Activated T-helper 9 cell treated with anti-CD3 and anti-CD28 coated beads, Interleukin-2, amount 50 U/mL, for 16 hours (primary cell): ENCODE data around the gene BBS12.

ENCODE experiments used
- DNase-seq: peaks from one replicate; pipeline ENCODE4 v3.0.0-alpha.2; 2020; ENCODE audit warnings: low read depth

Gene BBS12

DNA sequence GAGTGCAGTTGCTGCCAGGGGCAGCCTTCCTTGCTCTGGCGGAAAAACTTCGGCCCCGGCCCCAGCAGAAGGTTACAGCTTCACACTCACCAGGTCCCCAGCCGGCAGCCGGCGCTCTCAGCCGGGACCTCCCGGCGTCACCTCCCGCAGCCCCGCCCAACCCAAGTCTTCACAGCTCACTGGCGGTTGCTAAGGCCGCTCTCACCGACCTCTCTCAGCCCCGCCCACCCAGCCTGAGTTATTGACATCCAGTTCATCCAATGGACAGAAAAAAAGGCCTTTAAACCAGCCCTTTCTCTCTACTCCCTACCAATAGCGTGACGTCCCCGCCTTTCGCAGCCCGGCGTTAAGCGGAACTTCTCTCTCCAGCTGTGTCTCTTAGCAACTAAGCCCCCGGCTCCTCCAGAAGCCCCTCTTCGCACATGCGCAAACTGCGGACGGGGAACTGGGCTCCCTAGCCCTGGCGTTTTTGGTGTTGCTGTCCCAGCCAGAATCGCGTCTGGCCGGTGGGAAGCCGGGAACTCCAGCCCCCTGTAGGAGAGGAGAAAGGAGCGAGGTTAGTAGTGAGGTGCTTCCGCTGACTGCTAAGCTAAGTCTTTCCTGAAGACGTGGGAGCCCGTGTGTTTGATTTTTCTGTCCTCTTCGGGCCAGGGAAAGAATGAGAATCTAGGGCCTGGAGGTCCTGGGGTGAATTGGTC, at the start of gene BBS12:
TSS of gene BBS12 (plus strand) at position 376 of the 698 bp plus-strand sequence. CDS start 9,189 bp downstream, outside the sequence.
- peak; percentile 97 for DNase-seq

GRCh38 chr4:122686691-122687090, 45.8 kb upstream of the BBS12 start:
- DNase-seq, result no peak

GRCh38 chr4:122687531-122688061, 44.9 kb upstream of the BBS12 start:
- no peak for DNase-seq

- no peak for DNase-seq
Measured at GRCh38 chr4:122688529-122689140, 43.9 kb upstream of the BBS12 start.

DNA sequence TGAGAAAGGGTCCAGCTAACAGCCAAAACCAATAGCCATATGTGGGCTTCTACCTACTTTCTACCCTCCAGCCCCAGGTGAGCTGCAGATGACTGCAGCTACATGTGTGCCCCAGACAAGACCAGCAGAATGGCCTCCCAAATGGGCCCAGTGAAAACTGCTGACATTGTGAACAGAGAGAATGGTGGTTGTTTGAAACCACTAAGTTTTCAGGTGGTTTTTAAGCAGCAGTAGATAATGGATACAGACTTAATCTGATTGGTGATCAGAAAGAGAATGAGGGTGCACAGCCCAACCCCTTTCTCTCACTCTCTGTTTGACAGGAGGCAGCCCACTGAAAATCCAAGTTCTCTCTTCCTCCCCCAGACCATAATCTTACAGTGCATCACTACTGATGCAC, 42.5 kb upstream of the BBS12 start:
- DNase-seq, result no peak

GRCh38 chr4:122691988-122692387, 40.5 kb upstream of the BBS12 start:
- no peak for DNase-seq

DNA sequence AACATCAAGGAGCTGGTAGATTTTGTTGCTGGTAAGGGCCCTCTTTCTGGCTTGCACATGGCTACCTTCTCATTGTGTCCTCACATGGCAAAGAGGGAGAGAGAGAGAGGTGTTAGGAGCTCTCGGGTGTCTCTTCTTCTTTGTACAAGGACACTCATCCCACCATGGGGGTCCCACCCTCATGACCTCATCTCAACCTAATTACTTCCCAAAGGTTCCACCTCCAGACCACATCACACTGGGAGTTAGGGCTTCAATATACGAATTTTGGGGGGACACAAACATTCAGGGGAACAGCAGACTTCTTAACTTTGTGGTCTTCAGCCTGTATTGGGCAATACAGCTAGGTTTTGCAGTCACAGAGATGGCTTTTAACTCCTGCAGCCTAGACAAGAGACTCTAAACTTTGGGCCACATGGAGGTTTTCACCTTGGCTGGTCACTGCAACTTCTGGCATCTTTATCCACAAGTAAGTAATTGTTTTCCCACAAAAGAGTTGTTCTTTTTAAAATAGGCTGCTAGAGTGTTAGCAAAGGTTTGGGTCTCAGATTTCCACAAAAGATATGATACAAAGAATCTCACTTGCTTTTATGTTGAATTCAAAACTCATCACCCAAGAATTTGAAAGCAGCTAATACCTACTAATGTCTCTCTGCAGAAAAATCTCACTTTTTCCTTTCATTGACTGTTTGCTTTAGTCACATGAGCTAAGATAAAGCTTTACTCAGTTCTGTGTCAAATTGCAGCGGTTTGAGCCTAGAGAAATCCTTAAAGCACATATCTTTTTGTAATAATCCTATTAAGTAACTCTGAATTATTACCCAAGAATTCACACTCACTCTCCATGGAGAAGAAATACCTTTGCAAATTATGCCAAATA, 39.6 kb upstream of the BBS12 start:
- no peak for DNase-seq

DNA sequence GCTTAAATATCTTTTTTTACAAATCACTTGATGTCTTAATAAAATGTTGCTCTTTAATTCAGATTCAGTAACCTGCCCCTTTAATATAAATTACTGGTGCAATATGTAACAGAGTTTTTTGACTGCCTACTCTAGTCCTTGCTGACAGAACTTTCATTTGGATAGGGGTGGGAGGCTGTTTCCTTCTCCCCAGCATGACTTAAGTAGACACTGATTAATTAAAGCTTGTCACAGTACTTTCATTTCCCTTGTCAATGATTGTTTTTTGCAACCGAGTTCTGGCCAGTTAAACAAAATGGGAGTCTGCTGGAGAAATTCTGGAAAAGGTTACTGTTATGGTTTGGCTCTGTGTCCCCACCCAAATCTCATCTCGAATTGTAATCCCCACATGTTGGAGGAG, 37.3 kb upstream of the BBS12 start:
- no peak for DNase-seq

DNA sequence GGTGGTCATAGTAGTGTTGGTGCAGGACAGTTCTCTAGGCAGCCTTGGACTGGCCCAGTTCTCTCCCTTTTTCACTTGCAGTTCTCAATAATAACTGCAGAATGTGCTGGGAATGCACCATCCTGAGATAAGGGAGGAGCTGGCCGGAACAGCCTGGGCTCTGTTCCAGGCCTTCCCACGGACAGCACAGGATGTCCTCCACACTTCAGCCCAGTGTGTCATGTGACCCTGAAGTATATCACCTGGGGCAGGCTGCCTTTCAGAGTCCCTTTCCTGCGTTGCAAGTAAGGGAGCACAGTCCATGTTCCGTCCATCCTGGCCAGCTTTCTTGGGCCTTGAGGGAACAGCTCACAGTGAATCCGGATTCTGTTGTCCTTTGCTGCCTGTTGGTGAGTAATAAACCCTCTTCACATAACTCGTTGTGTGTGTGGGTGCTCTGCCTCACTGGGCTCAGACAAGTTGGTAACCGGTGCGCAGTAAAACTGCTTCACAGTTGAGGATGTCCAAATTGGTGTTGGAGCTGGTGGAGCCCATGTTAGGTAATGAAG, 32.3 kb upstream of the BBS12 start:
- DNase-seq, result no peak

- DNase-seq, result no peak
Measured at GRCh38 chr4:122701061-122701460, 31.4 kb upstream of the BBS12 start.

GRCh38 chr4:122701965-122702364, 30.5 kb upstream of the BBS12 start:
- DNase-seq, result no peak

- no peak for DNase-seq
Measured at GRCh38 chr4:122702939-122703338, 29.6 kb upstream of the BBS12 start.

DNA sequence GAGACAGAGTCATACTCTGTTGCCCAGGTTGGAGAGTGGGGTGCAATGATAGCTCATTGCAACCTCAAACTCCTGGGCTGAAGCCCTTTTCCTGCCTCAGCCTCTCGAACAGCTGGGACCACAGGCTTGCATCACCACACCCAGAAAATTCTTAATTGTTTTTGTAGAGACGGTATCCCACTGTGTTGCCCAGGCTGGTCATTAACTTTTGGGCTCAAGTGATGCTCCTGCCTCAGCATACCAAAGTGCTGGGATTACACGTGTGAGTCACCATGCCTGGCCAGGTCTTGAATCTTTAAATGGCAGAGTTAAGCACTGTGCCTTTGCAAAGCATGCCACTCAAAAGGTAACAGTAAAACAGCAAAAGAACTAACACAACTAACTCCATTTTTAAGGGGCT, 28.6 kb upstream of the BBS12 start:
- DNase-seq, result no peak

- no peak for DNase-seq
Measured at GRCh38 chr4:122705009-122705408, 27.5 kb upstream of the BBS12 start.

DNA sequence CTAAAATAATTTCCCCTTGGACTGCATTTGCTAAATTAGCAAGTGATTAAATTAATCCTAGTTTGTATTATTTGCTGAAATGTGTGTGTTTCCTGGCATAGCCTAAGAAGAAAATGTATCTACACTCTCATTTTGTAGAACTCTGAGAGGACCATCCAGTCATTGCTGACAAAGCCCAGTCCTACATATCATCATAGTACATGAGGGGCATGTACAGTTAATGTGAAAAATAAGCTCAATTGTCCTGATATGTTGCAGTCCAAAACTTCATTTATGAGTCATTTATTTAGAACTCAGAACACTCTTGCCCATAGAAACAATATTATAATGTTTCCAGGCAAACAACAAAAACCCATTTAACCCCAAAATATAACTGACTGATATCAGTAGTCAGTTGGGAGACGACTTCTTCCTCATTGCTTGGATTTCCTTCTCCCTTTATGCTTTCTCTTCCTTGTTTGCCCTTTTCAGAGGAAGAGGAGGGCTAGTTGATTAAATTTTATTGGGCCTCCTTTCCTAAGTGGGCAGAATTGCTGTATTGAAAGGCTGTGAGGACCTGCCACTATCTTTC, 26.9 kb upstream of the BBS12 start:
- DNase-seq, result no peak

GRCh38 chr4:122706511-122706910, 26.0 kb upstream of the BBS12 start:
- DNase-seq, result no peak

DNA sequence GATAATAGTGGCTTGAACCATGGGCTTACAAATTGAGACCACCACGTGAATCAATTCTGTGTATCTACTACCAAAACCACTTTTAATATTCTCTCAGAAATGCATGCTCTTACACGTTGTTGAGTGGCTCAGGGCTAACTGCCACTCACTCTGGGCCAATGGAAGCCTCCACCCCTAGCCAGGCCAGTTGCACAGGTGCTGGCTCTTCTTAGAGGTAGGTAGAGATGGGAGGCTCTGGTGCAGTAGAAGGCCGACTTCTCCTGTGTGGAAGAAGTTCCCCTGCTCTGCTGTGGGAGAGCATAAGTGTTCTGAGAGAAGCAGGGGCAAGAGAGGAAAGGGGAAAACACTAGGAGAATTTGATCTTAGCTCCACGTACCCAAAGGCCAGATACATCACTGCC, 25.0 kb upstream of the BBS12 start:
- DNase-seq, result no peak

- DNase-seq, result no peak
Measured at GRCh38 chr4:122709236-122709635, 23.3 kb upstream of the BBS12 start.

DNA sequence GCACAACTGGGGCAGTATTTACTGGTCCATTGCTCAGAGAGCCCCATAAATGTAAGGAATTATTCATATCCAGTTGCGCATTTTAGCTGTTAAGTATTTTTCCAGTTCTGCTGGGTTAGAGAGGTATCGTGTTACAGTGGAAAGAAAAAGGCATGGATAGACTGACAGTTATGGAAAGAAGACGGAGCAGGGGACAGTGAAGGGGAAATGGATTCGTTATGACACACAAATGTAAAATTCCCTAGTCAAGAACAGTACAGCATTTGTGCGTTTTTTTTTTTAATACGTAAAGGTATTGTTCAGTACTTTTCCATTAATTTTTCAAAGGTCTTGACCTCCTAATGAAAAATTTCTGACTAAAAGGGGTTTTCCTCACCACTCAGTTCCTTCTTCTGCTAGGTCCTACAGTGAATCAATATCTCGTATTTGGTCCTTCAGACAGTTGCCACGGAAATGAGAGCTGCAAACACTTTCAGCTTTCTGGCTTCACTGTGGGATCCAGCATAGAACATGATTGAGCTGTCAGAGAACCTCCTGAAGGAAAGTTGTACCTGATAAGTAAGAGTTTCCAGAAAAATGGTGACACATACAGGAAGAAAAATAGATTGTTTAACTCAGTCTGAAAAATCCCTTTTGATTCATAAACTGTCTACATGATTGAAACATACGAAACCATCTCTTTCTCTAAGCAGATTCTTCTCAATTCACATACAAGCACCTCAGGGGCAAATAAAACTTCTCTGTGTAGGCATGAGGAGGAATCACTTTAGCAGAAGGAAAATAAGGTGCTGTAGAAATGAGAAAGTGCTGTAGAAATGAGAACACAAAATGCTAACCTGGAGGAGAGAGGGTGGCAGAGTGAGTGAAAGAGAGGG, 21.8 kb upstream of the BBS12 start:
- no peak for DNase-seq

GRCh38 chr4:122711919-122712318, 20.6 kb upstream of the BBS12 start:
- DNase-seq, result no peak

- DNase-seq, result no peak
Measured at GRCh38 chr4:122712782-122713181, 19.7 kb upstream of the BBS12 start.
